K562 (cell line): ENCODE measurements around the gene FRG2.
"Not testable (repeated sequence)": the region's sequence is repeated elsewhere in the genome, so short reads cannot be mapped to it uniquely, and the experiment has no call there.

Experiments used
- CTCF ChIP-seq, 3 experiments: IDR thresholded peaks in 2 of 3; conservative IDR thresholded peaks in 1 of 3; 2 replicates each; pipeline ENCODE4 v1.5.1; 2011 to 2012; ENCODE audit warnings: low read length in 3 of 3, mild to moderate bottlenecking in 3 of 3, control low read depth in 2 of 3, improper control_type of control experiment in 1 of 3, inconsistent platforms in 1 of 3, low read depth in 1 of 3, mixed read lengths in 1 of 3, moderate library complexity in 1 of 3; ENCODE audit not compliant: insufficient read depth in 2 of 3
- HNRNPUL1 ChIP-seq: fragments of 200-400 bp; formaldehyde crosslinking; IDR thresholded peaks from 2 replicates; pipeline ENCODE4 v1.6.1; 2017; ENCODE audit warnings: low read length
- ZNF174 ChIP-seq: fragments of 250-450 bp; sonication (Bioruptor Pico); IDR thresholded peaks from 2 replicates; pipeline ENCODE4 v1.4.0; 2020; ENCODE audit warnings: mild to moderate bottlenecking
- ZNF592 ChIP-seq: fragments of 450-650 bp; IDR thresholded peaks from 2 replicates; pipeline ENCODE4 v1.6.1; 2017; ENCODE audit warnings: antibody characterized with exemption, mild to moderate bottlenecking

- not testable (repeated sequence) for TF ChIP-seq ZNF174; ZNF592; CTCF (IDR thresholded peaks at IDR 0.05 in 2 of 3, conservative IDR thresholded peaks at IDR 0.05 in 1 of 3; ENCODE audit: insufficient read depth in 2 of 3, low read depth in 1 of 3, low read length in 3 of 3); HNRNPUL1
Measured at GRCh38 chr4:190022614-190023281, 4.3 kb downstream of the FRG2 start.
